K562 (cell line): Measurements from ENCODE around the gene KDF1. TPM values are rescaled to one million over a fixed set of nuclear protein-coding genes. Genes with fewer than 3 reads are reported as not detected.
A peak's percentile ranks its signal among the peaks of the same experiment; 100 is the strongest.

Experiments used
- BACH1 ChIP-seq: fragments of 200-800 bp; sonication (Bioruptor generic); IDR thresholded peaks from 2 replicates; pipeline ENCODE4 v1.6.1; 2016; ENCODE audit warnings: missing genetic modification characterization, missing compliant biosample characterization
- CC2D1A ChIP-seq: fragments of 450-650 bp; IDR thresholded peaks from 2 replicates; pipeline ENCODE4 v1.6.1; 2017; ENCODE audit warnings: mild to moderate bottlenecking
- CHD2 ChIP-seq: IDR thresholded peaks from 2 replicates; pipeline ENCODE4 v1.6.1; 2011; ENCODE audit warnings: low read depth, low read length
- FOXK1 ChIP-seq: sonication (generic); formaldehyde crosslinking; IDR thresholded peaks from 2 replicates; pipeline ENCODE4 v1.8.0; 2022; ENCODE audit warnings: missing genetic modification reagents, mild to moderate bottlenecking, borderline replicate concordance
- HEY1 ChIP-seq: fragments of 250-450 bp; sonication (Bioruptor Pico); IDR thresholded peaks from 2 replicates; pipeline ENCODE4 v1.5.0; 2020; ENCODE audit warnings: mild to moderate bottlenecking, moderate library complexity, borderline replicate concordance
- HLTF ChIP-seq: fragments of 450-650 bp; IDR thresholded peaks from 2 replicates; pipeline ENCODE4 v1.6.1; 2016
- JUND ChIP-seq, 2 experiments: IDR thresholded peaks; 2 replicates in 1 of 2; 3 replicates in 1 of 2; pipeline ENCODE4 v1.6.1; 2011; ENCODE audit warnings: borderline replicate concordance in 2 of 2, low read depth in 2 of 2, low read length in 2 of 2, improper control_type of control experiment in 1 of 2, missing biosample characterization in 1 of 2, missing genetic modification characterization in 1 of 2, missing genetic modification reagents in 1 of 2
- KDM5B ChIP-seq: fragments of 200-600 bp; sonication (generic); IDR thresholded peaks from 2 replicates; pipeline ENCODE4 v1.6.1; 2012; ENCODE audit warnings: low read depth, mild to moderate bottlenecking, moderate library complexity, low read length, control low read depth, inconsistent platforms; ENCODE audit not compliant: insufficient replicate concordance
- MED1 ChIP-seq: sonication (generic); formaldehyde crosslinking; IDR thresholded peaks from 2 replicates; pipeline ENCODE4 v1.8.1; 2023; ENCODE audit warnings: missing genetic modification reagents, borderline replicate concordance
- POU5F1 ChIP-seq: fragments of 150-350 bp; IDR thresholded peaks from 2 replicates; pipeline ENCODE4 v1.6.1; 2014; ENCODE audit warnings: borderline replicate concordance, low read length, low read depth, mild to moderate bottlenecking; ENCODE audit not compliant: partially characterized antibody
- RBM34 ChIP-seq: fragments of 200-400 bp; formaldehyde crosslinking; IDR thresholded peaks from 2 replicates; pipeline ENCODE4 v1.6.1; 2018; ENCODE audit warnings: low read length, borderline replicate concordance; ENCODE audit not compliant: insufficient read depth
- RHOXF2B ChIP-seq: fragments of 250-450 bp; sonication (Bioruptor Pico); conservative IDR thresholded peaks from 2 replicates; pipeline ENCODE4 v1.5.1; 2021
- SMC3 ChIP-seq: conservative IDR thresholded peaks from 2 replicates; pipeline ENCODE4 v1.6.1; 2011; ENCODE audit warnings: low read depth, low read length, improper control_type of control experiment; ENCODE audit not compliant: insufficient read depth
- SOX6 ChIP-seq: fragments of 450-650 bp; IDR thresholded peaks from 2 replicates; pipeline ENCODE4 v1.6.1; 2014; ENCODE audit warnings: mild to moderate bottlenecking
- TAF1 ChIP-seq: IDR thresholded peaks from 2 replicates; pipeline ENCODE4 v1.6.1; 2011; ENCODE audit warnings: mild to moderate bottlenecking, low read length, moderate library complexity; ENCODE audit not compliant: insufficient read depth, control insufficient read depth, severe bottlenecking; ENCODE audit errors: extremely low read depth
- ZC3H8 ChIP-seq: fragments of 450-650 bp; IDR thresholded peaks from 2 replicates; pipeline ENCODE4 v1.6.1; 2017
- ZKSCAN3 ChIP-seq: fragments of 250-450 bp; sonication (Bioruptor Pico); IDR thresholded peaks from 2 replicates; pipeline ENCODE4 v1.4.0; 2020
- ZNF253 ChIP-seq: fragments of 250-450 bp; sonication (Bioruptor Pico); conservative IDR thresholded peaks from 2 replicates; pipeline ENCODE4 v1.6.1; 2021; ENCODE audit warnings: mild to moderate bottlenecking
- polyA plus RNA-seq, 8 experiments: library from polyadenylated mRNA; depleted of rRNA in 4 of 8; stranded (reverse) in 5 of 8; unstranded in 3 of 8; fragments of >200 nt; fragmentation: Nextera tagmentation in 2 of 8; fragmentation: Illumina TruSeq in 1 of 8; extraction: Ambion mirVana in 2 of 8; extraction: Trizol in 1 of 8; gene quantifications; 2 replicates each; pipeline versions ENCODE4 v1.2.1 to v1.2.3, GENCODE V29; 2011 to 2014; ENCODE audit warnings: inconsistent platforms in 1 of 8, missing spikeins in 1 of 8
- total RNA-seq, 7 experiments: library from RNA; depleted of rRNA in 6 of 7; stranded (reverse); fragments of >200 nt in 6 of 7; fragmentation: Illumina TruSeq in 2 of 7; extraction: Trizol in 2 of 7; gene quantifications; 2 replicates each; pipeline versions ENCODE4 v1.2.1 to v1.2.3, GENCODE V29; 2011 to 2021; ENCODE audit warnings: low replicate concordance in 1 of 7
- TF ChIP-seq, protein P1 (sequence below): fragments of 450-650 bp; conservative IDR thresholded peaks from 2 replicates; pipeline ENCODE4 v1.6.1; 2016; ENCODE audit warnings: missing genetic modification characterization, low read depth, mild to moderate bottlenecking, control low read depth, missing compliant biosample characterization
- TF ChIP-seq, protein P2 (sequence below): fragments of 250-450 bp; sonication (Bioruptor Pico); IDR thresholded peaks from 2 replicates; pipeline ENCODE4 v1.8.0; 2021; ENCODE audit warnings: moderate library complexity, mild to moderate bottlenecking, inconsistent platforms
- TF ChIP-seq, protein P3 (sequence below): fragments of 250-450 bp; sonication (Bioruptor Pico); IDR thresholded peaks from 2 replicates; pipeline ENCODE4 v1.5.0; 2021
- TF ChIP-seq, protein P4 (sequence below), 2 experiments: fragments of 250-450 bp in 1 of 2; fragments of 450-650 bp in 1 of 2; sonication (Bioruptor Pico) in 1 of 2; IDR thresholded peaks; 2 replicates each; pipeline versions ENCODE4 v1.6.1 to v1.8.0; 2016 to 2021; ENCODE audit warnings: mild to moderate bottlenecking in 2 of 2, moderate library complexity in 2 of 2, missing compliant biosample characterization in 1 of 2, missing genetic modification characterization in 1 of 2

KDF1 gene
- total and polyA plus RNA-seq, 9 of the 15 experiments (the other 6 are each of a cell fraction or from before 2014, with no cell fraction given): 0.38 to 1.9 (median 0.83) TPM

DNA sequence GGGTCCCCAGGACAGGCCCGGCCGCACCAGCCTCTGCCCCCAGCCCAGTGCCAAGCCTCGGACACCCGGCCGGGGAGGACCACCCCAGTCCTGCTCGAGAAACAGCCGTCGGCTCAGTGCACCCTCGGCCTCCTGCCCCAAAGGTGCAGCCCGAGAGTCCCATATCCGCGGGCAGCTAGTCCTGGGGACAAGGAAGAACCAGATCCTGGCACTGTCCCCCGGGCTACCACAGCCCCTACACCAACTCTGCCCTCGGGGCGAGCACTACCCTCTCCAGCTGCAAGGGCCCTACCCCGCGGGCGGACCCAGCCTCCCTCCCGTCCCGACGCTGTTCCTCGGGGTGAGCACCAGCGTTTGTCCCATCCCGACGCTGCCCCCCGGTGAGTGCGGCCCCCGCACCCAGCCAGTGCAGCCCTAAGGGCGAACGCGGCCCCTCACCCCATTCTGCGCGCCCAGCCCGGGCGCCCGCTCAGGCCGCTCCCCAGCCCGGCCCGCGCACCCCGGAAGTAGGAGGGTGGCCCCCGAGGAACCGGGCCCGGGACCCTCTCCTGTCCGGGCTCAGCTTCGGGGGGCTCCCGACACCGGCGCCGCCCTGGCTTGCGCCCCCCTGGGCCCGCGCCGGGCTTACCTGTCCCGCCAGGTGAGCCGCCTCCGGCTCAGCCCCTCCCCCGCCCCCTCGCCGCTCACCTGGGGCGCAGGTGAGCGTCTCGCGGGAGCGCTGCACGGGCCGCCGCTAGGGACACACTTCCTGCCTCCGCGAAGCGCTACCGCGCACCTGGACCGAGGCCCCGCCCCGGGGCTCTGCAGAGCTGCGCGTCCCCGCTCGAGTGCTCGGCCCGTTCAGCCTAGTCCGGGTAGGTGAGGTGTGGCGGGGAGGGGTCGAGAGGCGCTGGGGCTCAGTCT, at the start of gene KDF1 (continued):
- TF ChIP-seq MED1 (CRISPR knock-in tag) (no peak), RHOXF2B (CRISPR knock-in tag) (no peak), CHD2 (peak; percentile 43; the same call in 1 of the 2 replicates), TAF1 (no peak), ZKSCAN3 (CRISPR knock-in tag) (no peak), CC2D1A (no peak), ZNF253 (CRISPR knock-in tag) (no peak), KDM5B (peak; percentile 79), HLTF (no peak), FOXK1 (CRISPR knock-in tag) (no peak), POU5F1 (peak; percentile 64), ZC3H8 (no peak), HEY1 (CRISPR knock-in tag) (no peak), JUND (IDR thresholded peaks at IDR 0.05; ENCODE audit: borderline replicate concordance, low read depth, low read length) (no peak), JUND (tag; IDR thresholded peaks at IDR 0.05; ENCODE audit: borderline replicate concordance, low read depth, low read length) (no peak; the same call in 2 of the 3 replicates), RBM34 (no peak), BACH1 (no peak), SOX6 (0 out of 2 replicates have a peak, but pooled peaks have one; percentile 32), SMC3 (no peak)
- TF ChIP-seq, protein P1, sequence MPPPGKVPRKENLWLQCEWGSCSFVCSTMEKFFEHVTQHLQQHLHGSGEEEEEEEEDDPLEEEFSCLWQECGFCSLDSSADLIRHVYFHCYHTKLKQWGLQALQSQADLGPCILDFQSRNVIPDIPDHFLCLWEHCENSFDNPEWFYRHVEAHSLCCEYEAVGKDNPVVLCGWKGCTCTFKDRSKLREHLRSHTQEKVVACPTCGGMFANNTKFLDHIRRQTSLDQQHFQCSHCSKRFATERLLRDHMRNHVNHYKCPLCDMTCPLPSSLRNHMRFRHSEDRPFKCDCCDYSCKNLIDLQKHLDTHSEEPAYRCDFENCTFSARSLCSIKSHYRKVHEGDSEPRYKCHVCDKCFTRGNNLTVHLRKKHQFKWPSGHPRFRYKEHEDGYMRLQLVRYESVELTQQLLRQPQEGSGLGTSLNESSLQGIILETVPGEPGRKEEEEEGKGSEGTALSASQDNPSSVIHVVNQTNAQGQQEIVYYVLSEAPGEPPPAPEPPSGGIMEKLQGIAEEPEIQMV: no peak
- TF ChIP-seq, protein P2, sequence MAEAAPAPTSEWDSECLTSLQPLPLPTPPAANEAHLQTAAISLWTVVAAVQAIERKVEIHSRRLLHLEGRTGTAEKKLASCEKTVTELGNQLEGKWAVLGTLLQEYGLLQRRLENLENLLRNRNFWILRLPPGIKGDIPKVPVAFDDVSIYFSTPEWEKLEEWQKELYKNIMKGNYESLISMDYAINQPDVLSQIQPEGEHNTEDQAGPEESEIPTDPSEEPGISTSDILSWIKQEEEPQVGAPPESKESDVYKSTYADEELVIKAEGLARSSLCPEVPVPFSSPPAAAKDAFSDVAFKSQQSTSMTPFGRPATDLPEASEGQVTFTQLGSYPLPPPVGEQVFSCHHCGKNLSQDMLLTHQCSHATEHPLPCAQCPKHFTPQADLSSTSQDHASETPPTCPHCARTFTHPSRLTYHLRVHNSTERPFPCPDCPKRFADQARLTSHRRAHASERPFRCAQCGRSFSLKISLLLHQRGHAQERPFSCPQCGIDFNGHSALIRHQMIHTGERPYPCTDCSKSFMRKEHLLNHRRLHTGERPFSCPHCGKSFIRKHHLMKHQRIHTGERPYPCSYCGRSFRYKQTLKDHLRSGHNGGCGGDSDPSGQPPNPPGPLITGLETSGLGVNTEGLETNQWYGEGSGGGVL (CRISPR knock-in tag): no peak
- TF ChIP-seq, protein P3, sequence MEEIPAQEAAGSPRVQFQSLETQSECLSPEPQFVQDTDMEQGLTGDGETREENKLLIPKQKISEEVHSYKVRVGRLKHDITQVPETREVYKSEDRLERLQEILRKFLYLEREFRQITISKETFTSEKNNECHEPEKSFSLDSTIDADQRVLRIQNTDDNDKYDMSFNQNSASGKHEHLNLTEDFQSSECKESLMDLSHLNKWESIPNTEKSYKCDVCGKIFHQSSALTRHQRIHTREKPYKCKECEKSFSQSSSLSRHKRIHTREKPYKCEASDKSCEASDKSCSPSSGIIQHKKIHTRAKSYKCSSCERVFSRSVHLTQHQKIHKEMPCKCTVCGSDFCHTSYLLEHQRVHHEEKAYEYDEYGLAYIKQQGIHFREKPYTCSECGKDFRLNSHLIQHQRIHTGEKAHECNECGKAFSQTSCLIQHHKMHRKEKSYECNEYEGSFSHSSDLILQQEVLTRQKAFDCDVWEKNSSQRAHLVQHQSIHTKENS (CRISPR knock-in tag): no peak
- TF ChIP-seq, protein P4, sequence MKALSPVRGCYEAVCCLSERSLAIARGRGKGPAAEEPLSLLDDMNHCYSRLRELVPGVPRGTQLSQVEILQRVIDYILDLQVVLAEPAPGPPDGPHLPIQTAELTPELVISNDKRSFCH (CRISPR knock-in tag; IDR thresholded peaks at IDR 0.05): no peak
- TF ChIP-seq, protein P4 (tag; IDR thresholded peaks at IDR 0.05): peak; percentile 65; the same call in 1 of the 2 replicates
